Mammary microvascular endothelial cell (primary cell): ENCODE results near the gene ANXA4. TPM values are rescaled to one million over a fixed set of nuclear protein-coding genes. Genes with fewer than 3 reads are reported as not detected.

Experiments used
- total RNA-seq: library from RNA; depleted of rRNA; stranded (reverse); fragments of >200 nt; gene quantifications from 2 replicates; pipeline ENCODE4 v1.2.3, GENCODE V29; 2015

ANXA4 gene
- 70.0 and 78.1 TPM in 2 replicates for total RNA-seq

GRCh38 chr2:69741575-69742321 is at the start of gene ANXA4:
TSS of gene ANXA4 (plus strand) at chr2:69742134. CDS start at chr2:69781566, 39,432 bp downstream.

GRCh38 chr2:69829256-69830044 is 87.5 kb downstream of the ANXA4 start, which contains the start of gene GMCL1:
TSS of gene GMCL1 (plus strand) at chr2:69829660. CDS start at chr2:69829893, 233 bp downstream.

Other genes starting within 250 kb of the ANXA4 start
- 38.9 and 39.5 TPM in 2 replicates for gene AAK1, start 98.4 kb upstream of the ANXA4 start, total RNA-seq
- gene GMCL1, start 87.5 kb downstream of the ANXA4 start, total RNA-seq: 8.3 and 8.6 TPM in 2 replicates
- 48.5 and 55.8 TPM in 2 replicates for gene SNRNP27, start 151.8 kb downstream of the ANXA4 start, total RNA-seq
- gene MXD1, start 173.0 kb downstream of the ANXA4 start, total RNA-seq: 3.9 TPM in 2 replicates
- 0.10 and 0.20 TPM in 2 replicates for gene ASPRV1, start 219.5 kb downstream of the ANXA4 start, total RNA-seq